22Rv1 (cell line): ENCODE data around the gene PCDHGA4.
"Not testable (repeated sequence)": the region's sequence is repeated elsewhere in the genome, so short reads cannot be mapped to it uniquely, and the experiment has no call there.

Experiments
- H3K27ac ChIP-seq: fragments of 450-650 bp; 2 replicates; pipeline ENCODE4 v1.5.1; 2017
- ZFX ChIP-seq: fragments of 450-650 bp; IDR thresholded peaks from 2 replicates; pipeline ENCODE4 v1.6.1; 2017; ENCODE audit warnings: antibody characterized with exemption, borderline replicate concordance
- TF ChIP-seq, protein P1 (sequence below): fragments of 450-650 bp; IDR thresholded peaks from 2 replicates; pipeline ENCODE4 v1.5.1; 2017; ENCODE audit warnings: mild to moderate bottlenecking

The PCDHGA4 gene

DNA sequence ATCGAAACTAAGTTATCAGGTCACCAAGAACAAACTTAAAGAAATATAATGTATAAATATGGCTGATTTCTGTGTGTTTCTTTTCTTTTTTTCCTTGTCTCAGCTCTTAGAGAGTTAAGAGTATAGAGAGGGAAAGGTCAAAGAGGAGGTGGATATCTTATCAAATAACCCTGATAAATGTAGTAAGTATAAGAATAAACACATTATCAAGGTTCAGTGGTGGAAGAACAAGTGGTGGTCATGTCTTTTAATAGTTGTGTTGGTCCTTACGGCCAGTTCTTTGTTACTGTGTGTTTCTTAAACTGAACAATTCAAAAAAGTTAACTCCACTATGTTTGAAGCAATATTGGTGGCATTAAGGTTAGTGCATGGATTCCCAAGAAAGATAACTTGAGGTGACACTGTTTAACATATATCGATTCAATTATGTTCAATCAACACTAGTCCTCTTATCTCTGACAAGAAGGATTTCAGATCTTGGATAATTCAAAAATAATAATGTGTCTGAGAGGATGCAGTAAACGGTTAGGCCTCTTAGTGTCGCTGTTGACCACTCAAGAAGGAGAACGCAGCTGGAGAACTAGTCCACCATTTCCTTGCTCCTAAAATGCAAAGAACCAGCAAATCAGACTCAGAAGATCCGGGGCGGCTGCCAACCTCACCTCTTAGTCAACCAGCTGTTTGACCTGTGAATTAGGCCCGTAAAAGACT lies 11.4 kb upstream of the PCDHGA4 start, which contains the start of gene PCDHGA3:
Gene PCDHGA3, plus strand, starts transcription at position 588 of the 711 bp plus-strand sequence. CDS start 205 bp downstream, outside the sequence.
- TF ChIP-seq, protein P1, sequence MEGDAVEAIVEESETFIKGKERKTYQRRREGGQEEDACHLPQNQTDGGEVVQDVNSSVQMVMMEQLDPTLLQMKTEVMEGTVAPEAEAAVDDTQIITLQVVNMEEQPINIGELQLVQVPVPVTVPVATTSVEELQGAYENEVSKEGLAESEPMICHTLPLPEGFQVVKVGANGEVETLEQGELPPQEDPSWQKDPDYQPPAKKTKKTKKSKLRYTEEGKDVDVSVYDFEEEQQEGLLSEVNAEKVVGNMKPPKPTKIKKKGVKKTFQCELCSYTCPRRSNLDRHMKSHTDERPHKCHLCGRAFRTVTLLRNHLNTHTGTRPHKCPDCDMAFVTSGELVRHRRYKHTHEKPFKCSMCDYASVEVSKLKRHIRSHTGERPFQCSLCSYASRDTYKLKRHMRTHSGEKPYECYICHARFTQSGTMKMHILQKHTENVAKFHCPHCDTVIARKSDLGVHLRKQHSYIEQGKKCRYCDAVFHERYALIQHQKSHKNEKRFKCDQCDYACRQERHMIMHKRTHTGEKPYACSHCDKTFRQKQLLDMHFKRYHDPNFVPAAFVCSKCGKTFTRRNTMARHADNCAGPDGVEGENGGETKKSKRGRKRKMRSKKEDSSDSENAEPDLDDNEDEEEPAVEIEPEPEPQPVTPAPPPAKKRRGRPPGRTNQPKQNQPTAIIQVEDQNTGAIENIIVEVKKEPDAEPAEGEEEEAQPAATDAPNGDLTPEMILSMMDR: peak; percentile 74
- TF ChIP-seq ZFX: no peak
- 0 out of 2 replicates have a peak within 1 kb of the TSS, but pooled peaks have one; percentile 7 for H3K27ac ChIP-seq

DNA sequence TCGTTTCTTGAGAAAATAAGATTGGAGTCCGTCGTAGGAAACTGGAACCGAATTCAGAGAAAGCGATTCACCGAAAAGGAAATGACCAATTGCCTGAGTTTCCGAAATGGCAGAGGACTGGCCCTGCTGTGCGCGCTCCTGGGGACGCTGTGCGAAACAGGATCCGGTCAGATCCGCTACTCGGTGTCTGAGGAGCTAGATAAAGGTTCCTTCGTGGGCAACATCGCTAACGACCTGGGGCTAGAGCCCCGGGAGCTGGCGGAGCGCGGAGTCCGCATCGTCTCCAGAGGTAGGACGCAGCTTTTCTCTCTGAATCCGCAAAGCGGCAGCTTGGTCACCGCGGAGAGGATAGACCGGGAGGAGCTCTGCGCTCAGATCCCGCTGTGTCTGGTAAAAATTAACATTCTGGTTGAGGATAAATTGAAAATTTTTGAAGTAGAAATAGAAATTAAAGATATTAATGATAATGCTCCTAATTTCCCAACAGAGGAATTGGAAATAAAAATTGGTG lies 10.8 kb upstream of the PCDHGA4 start:
- H3K27ac ChIP-seq: 0 out of 2 replicates have a peak overlapping the region, but pooled peaks have one; percentile 7
- TF ChIP-seq, protein P1: peak; percentile 52
- no peak for TF ChIP-seq ZFX

DNA sequence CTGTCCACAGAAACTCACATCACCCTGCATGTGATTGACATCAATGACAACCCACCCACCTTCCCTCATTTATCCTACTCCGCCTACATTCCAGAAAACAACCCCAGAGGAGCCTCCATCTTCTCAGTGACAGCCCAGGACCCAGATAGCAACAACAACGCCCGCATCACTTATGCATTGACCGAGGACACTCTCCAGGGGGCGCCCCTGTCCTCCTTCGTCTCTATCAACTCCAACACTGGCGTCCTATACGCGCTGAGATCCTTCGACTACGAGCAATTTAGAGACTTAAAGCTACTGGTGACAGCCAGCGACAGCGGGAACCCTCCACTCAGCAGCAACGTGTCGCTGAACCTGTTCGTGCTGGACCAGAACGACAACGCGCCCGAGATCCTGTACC lies 9.5 kb upstream of the PCDHGA4 start:
- H3K27ac ChIP-seq: no peak overlapping the region
- no peak for TF ChIP-seq ZFX
- TF ChIP-seq, protein P1: 0 out of 2 replicates have a peak, but pooled peaks have one; percentile 11

DNA sequence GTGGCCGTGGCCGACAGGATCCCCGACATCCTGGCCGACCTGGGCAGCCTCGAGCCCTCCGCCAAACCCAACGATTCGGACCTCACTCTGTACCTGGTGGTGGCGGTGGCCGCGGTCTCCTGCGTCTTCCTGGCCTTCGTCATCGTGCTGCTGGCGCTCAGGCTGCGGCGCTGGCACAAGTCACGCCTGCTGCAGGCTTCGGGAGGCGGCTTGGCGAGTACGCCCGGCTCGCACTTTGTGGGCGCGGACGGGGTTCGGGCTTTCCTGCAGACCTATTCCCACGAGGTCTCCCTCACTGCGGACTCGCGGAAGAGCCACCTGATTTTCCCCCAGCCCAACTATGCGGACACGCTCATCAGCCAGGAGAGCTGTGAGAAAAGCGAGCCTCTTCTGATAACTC lies 8.8 kb upstream of the PCDHGA4 start:
- H3K27ac ChIP-seq: not testable (repeated sequence)

DNA sequence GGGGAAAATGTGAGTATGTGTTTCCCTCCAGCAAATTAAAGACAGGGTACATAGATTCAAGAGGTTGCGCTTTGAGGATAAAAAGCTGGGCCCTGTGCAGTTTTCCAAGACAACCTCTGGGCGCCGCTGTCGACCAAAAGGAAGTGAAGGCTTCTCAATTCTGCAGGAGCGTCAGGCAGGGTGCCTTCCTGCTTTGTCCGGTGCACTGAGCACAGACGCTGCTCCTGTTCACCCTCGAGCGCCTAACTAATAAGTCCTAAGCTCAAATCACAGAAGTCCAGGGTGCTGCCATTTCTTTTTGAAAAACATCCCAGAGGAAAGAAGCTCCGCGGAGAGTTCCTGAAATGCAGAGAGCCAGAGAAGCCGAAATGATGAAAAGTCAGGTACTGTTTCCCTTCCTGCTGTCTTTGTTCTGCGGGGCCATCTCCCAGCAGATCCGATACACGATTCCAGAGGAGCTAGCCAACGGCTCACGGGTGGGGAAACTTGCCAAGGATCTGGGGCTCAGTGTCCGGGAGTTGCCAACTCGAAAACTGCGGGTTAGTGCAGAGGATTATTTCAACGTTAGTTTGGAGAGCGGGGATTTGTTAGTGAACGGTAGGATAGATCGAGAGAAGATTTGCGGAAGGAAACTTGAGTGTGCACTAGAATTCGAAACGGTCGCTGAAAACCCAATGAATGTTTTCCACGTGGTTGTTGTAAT lies 4.8 kb upstream of the PCDHGA4 start, which contains the start of gene PCDHGB1:
Gene PCDHGB1, plus strand, starts transcription at position 183 of the 703 bp plus-strand sequence. Its CDS starts 162 bp downstream, at position 345.
- no peak for TF ChIP-seq ZFX
- TF ChIP-seq, protein P1: peak; percentile 88

DNA sequence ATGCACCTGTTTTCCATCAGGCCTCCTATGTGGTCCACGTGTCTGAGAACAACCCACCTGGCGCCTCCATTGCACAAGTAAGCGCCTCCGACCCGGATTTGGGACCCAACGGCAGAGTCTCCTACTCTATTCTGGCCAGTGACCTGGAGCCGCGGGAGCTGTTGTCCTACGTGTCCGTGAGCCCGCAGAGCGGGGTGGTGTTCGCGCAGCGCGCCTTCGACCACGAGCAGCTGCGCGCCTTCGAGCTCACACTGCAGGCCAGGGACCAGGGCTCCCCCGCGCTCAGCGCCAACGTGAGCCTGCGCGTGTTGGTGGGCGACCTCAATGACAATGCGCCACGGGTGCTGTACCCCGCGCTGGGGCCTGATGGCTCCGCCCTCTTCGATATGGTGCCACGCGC lies 3.2 kb upstream of the PCDHGA4 start:
- H3K27ac ChIP-seq: no peak overlapping the region
- TF ChIP-seq, protein P1: no peak
- TF ChIP-seq ZFX: no peak

More for the DNA sequence above, 4.8 kb upstream of the PCDHGA4 start, which contains the start of gene PCDHGB1:
- H3K27ac ChIP-seq: 0 out of 2 replicates have a peak within 1 kb of the TSS, but pooled peaks have one; percentile 37

DNA sequence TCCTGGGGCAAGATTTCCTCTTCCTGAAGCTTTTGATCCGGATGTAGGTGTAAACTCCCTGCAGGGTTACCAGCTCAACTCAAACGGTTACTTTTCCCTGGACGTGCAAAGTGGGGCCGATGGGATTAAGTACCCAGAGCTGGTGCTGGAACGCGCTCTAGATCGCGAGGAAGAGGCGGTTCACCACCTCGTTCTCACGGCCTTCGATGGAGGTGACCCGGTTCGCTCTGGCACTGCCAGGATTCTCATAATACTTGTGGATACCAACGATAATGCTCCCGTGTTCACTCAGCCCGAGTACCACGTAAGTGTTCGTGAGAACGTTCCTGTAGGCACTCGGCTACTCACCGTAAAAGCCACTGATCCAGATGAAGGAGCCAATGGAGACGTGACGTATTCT lies 820 bp downstream of the PCDHGA4 start:
- H3K27ac ChIP-seq: no peak overlapping the region

More for the DNA sequence above, 820 bp downstream of the PCDHGA4 start:
- no peak for TF ChIP-seq ZFX
- TF ChIP-seq, protein P1: no peak
